DOHH2 (cell line): ENCODE data around the gene TAT.
A peak's percentile ranks its signal among the peaks of the same experiment; 100 is the strongest.
"Not testable (repeated sequence)": the region's sequence is repeated elsewhere in the genome, so short reads cannot be mapped to it uniquely, and the experiment has no call there.

Experiments
- H3F3A ChIP-seq: fragments of 200-600 bp; sonication (generic), shearing (Covaris generic); 2 replicates; pipeline ENCODE4 v1.6.0; 2016; ENCODE audit warnings: antibody characterized with exemption, mild to moderate bottlenecking; ENCODE audit not compliant: control insufficient read depth, insufficient read depth
- H3K27ac ChIP-seq: fragments of 200-600 bp; sonication (generic); 2 replicates; pipeline ENCODE4 v1.5.1; 2014; ENCODE audit warnings: low read depth, mild to moderate bottlenecking, low read length, moderate library complexity
- H3K27me3 ChIP-seq: fragments of 200-600 bp; sonication (generic); 2 replicates; pipeline ENCODE4 v1.6.1; 2014; ENCODE audit warnings: mild to moderate bottlenecking, low read length, mixed read lengths; ENCODE audit not compliant: control insufficient read depth
- H3K36me3 ChIP-seq: fragments of 200-600 bp; sonication (generic); 2 replicates; pipeline ENCODE4 v1.6.1; 2014; ENCODE audit warnings: mild to moderate bottlenecking, low read length, moderate library complexity, mixed read lengths; ENCODE audit not compliant: control insufficient read depth
- H3K4me1 ChIP-seq: fragments of 200-600 bp; sonication (generic); 2 replicates; pipeline ENCODE4 v1.6.1; 2014; ENCODE audit warnings: mild to moderate bottlenecking, low read length, mixed read lengths; ENCODE audit not compliant: control insufficient read depth
- H3K4me2 ChIP-seq: fragments of 200-600 bp; sonication (generic); 2 replicates; pipeline ENCODE4 v1.6.0; 2014; ENCODE audit warnings: mild to moderate bottlenecking, low read length, moderate library complexity
- H3K4me3 ChIP-seq: fragments of 200-600 bp; sonication (generic); 2 replicates; pipeline ENCODE4 v1.5.1; 2014; ENCODE audit warnings: mild to moderate bottlenecking, low read length, mixed read lengths
- H3K79me2 ChIP-seq: fragments of 200-600 bp; sonication (generic); 2 replicates; pipeline ENCODE4 v1.6.1; 2014; ENCODE audit warnings: mild to moderate bottlenecking, low read length, mixed read lengths; ENCODE audit not compliant: control insufficient read depth
- H3K9me2 ChIP-seq: fragments of 200-600 bp; sonication (generic); replicated peaks from 2 replicates; pipeline ENCODE4 v1.6.1; 2014; ENCODE audit warnings: mild to moderate bottlenecking, low read length, mixed read lengths; ENCODE audit not compliant: control insufficient read depth
- H3K9me3 ChIP-seq: fragments of 200-600 bp; sonication (generic); 2 replicates; pipeline ENCODE4 v1.6.1; 2014; ENCODE audit warnings: antibody characterized with exemption, low read length, mixed read lengths; ENCODE audit not compliant: control insufficient read depth, insufficient read depth
- H4K20me1 ChIP-seq: fragments of 200-600 bp; sonication (generic); 2 replicates; pipeline ENCODE4 v1.6.0; 2014; ENCODE audit warnings: low read depth, mild to moderate bottlenecking, antibody characterized with exemption, low read length, moderate library complexity; ENCODE audit not compliant: control insufficient read depth, insufficient read depth
- EZH2phosphoT487 ChIP-seq: fragments of 200-600 bp; sonication (generic); IDR thresholded peaks from 2 replicates; pipeline ENCODE4 v1.6.1; 2017; ENCODE audit warnings: borderline replicate concordance, mild to moderate bottlenecking, antibody characterized with exemption, low read length, moderate library complexity, mixed read lengths
- TF ChIP-seq, protein P1 (sequence below): fragments of 200-600 bp; sonication (generic); IDR thresholded peaks from one replicate; pipeline ENCODE4 v1.5.1; 2014; ENCODE audit warnings: antibody characterized with exemption, mild to moderate bottlenecking, low read depth, low read length; ENCODE audit not compliant: poor library complexity, severe bottlenecking

TAT gene

GRCh38 chr16:71585318-71585703 is 8.4 kb upstream of the TAT start:
- Histone ChIP-seq H3K79me2 (no peaks in the 10 kb centered on the region), H3K27me3 (peaks cover under 1% of the 10 kb centered on the region; the same call in 1 of the 2 replicates), H3K27ac (no peak overlapping the region), H3F3A (no peaks in the 10 kb centered on the region), H3K4me1 (peaks cover 6% of the 10 kb centered on the region; the same call in 1 of the 2 replicates), H3K4me3 (no peak overlapping the region), H3K9me2 (no peaks in the 10 kb centered on the region), H4K20me1 (no peaks in the 10 kb centered on the region), H3K9me3 (no peaks in the 10 kb centered on the region), H3K36me3 (no peaks in the 10 kb centered on the region), H3K4me2 (no peak overlapping the region)
- TF ChIP-seq, protein P1, sequence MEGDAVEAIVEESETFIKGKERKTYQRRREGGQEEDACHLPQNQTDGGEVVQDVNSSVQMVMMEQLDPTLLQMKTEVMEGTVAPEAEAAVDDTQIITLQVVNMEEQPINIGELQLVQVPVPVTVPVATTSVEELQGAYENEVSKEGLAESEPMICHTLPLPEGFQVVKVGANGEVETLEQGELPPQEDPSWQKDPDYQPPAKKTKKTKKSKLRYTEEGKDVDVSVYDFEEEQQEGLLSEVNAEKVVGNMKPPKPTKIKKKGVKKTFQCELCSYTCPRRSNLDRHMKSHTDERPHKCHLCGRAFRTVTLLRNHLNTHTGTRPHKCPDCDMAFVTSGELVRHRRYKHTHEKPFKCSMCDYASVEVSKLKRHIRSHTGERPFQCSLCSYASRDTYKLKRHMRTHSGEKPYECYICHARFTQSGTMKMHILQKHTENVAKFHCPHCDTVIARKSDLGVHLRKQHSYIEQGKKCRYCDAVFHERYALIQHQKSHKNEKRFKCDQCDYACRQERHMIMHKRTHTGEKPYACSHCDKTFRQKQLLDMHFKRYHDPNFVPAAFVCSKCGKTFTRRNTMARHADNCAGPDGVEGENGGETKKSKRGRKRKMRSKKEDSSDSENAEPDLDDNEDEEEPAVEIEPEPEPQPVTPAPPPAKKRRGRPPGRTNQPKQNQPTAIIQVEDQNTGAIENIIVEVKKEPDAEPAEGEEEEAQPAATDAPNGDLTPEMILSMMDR, result no peak
- TF ChIP-seq EZH2phosphoT487, result no peak

GRCh38 chr16:71584543-71585317 is 7.8 kb upstream of the TAT start:
- peaks cover 6% of the 10 kb centered on the region; the same call in 1 of the 2 replicates for H3K4me1 ChIP-seq
- no peak overlapping the region for H3K4me3 ChIP-seq
- no peaks in the 10 kb centered on the region for H4K20me1 ChIP-seq
- no peak overlapping the region for H3K4me2 ChIP-seq
- H3F3A ChIP-seq, result no peaks in the 10 kb centered on the region
- H3K36me3 ChIP-seq, result no peaks in the 10 kb centered on the region
- H3K9me2 ChIP-seq, result no peaks in the 10 kb centered on the region
- TF ChIP-seq, protein P1, result no peak
- TF ChIP-seq EZH2phosphoT487, result no peak
- no peaks in the 10 kb centered on the region for H3K79me2 ChIP-seq
- no peaks in the 10 kb centered on the region for H3K9me3 ChIP-seq
- no peak overlapping the region for H3K27ac ChIP-seq
- peaks cover 4% of the 10 kb centered on the region; the same call in 1 of the 2 replicates for H3K27me3 ChIP-seq

GRCh38 chr16:71582553-71582848 is 5.6 kb upstream of the TAT start:
- not testable (repeated sequence) for H3K9me2 ChIP-seq, H3K9me3 ChIP-seq, H3F3A ChIP-seq, H3K4me2 ChIP-seq, H4K20me1 ChIP-seq, H3K4me1 ChIP-seq, H3K4me3 ChIP-seq, H3K27ac ChIP-seq, H3K27me3 ChIP-seq, H3K36me3 ChIP-seq, H3K79me2 ChIP-seq

GRCh38 chr16:71574702-71575101 is 2.2 kb downstream of the TAT start:
- no peak overlapping the region for H3K4me3 ChIP-seq
- peak overlapping the region; percentile 29 for H3K4me2 ChIP-seq
- peaks cover 9% of the 10 kb centered on the region for H3K4me1 ChIP-seq
- H3K27ac ChIP-seq, result no peak overlapping the region
- no peaks in the 10 kb centered on the region for H3K9me3 ChIP-seq
- H3K79me2 ChIP-seq, result no peaks in the 10 kb centered on the region
- H3K27me3 ChIP-seq, result 0 out of 2 replicates have a peak, but pooled peaks cover 3% of the 10 kb centered on the region
- H3K9me2 ChIP-seq, result no peaks in the 10 kb centered on the region
- no peaks in the 10 kb centered on the region for H3K36me3 ChIP-seq
- no peaks in the 10 kb centered on the region for H3F3A ChIP-seq
- TF ChIP-seq, protein P1, result no peak
- TF ChIP-seq EZH2phosphoT487, result no peak
- H4K20me1 ChIP-seq, result no peaks in the 10 kb centered on the region
